ENCODE measurements around the gene CLCA2.

Gene CLCA2

GRCh38 chr1:86464819-86465218, 40.8 kb downstream of the CLCA2 start:
- H3K4me1 ChIP-seq (ENCODE audit: control insufficient read depth, insufficient read depth, low read length), result no peaks in the 10 kb centered on the region
- H3K36me3 ChIP-seq (ENCODE audit: control insufficient read depth in 2 of 2, insufficient read depth in 1 of 2, low read length in 2 of 2), result no peaks in the 10 kb centered on the region
- CTCF ChIA-PET, result interaction anchor here (1.4 kb wide), 1 partner anchor 9 kb away, joined by 4 read pairs; no protein-coding TSS in a partner anchor
- POLR2A ChIA-PET, result no interaction called here
- no peak overlapping the region for H3K27ac ChIP-seq (ENCODE audit: extremely low read depth, low read depth, low read length)
- TF ChIP-seq ZBTB1 (tag by site-specific recombination; IDR thresholded peaks at IDR 0.05), result no peak
- no peak for TF ChIP-seq ZNF513 (tag by site-specific recombination; IDR thresholded peaks at IDR 0.05)
- H3K4me3 ChIP-seq (ENCODE audit: low read depth, low read length), result no peak overlapping the region
- H3K9me3 ChIP-seq (ENCODE audit: control insufficient read depth, insufficient read depth, low read depth, low read length), result no peaks in the 10 kb centered on the region

GRCh38 chr1:86466109-86466844, 42.3 kb downstream of the CLCA2 start:
- TF ChIP-seq YY2 (tag by site-specific recombination; IDR thresholded peaks at IDR 0.05) (no peak), ZBTB11 (tag by site-specific recombination; conservative IDR thresholded peaks at IDR 0.05; ENCODE audit: low read depth) (no peak), ZNF513 (tag by site-specific recombination; IDR thresholded peaks at IDR 0.05) (no peak), ZBTB10 (tag by site-specific recombination; IDR thresholded peaks at IDR 0.05) (no peak)
- ChIA-PET CTCF (interaction anchor here (0.6 to 1.0 kb wide), 3 partner anchors 18 to 344 kb away, joined by 3 read pairs; no protein-coding TSS in a partner anchor), POLR2A (no interaction called here)
- no peaks in the 10 kb centered on the region for H3K4me1 ChIP-seq (ENCODE audit: control insufficient read depth, insufficient read depth, low read length)
- H3K36me3 ChIP-seq (ENCODE audit: control insufficient read depth in 2 of 2, insufficient read depth in 1 of 2, low read length in 2 of 2), result no peaks in the 10 kb centered on the region
- no peak overlapping the region for H3K27ac ChIP-seq (ENCODE audit: extremely low read depth, low read depth, low read length)
- H3K4me3 ChIP-seq (ENCODE audit: low read depth, low read length), result no peak overlapping the region
- no peaks in the 10 kb centered on the region for H3K9me3 ChIP-seq (ENCODE audit: control insufficient read depth, insufficient read depth, low read depth, low read length)

GRCh38 chr1:86466986-86467385, 43.0 kb downstream of the CLCA2 start:
- ChIA-PET POLR2A (no interaction called here), CTCF (interaction anchor here (0.6 to 1.0 kb wide), 2 partner anchors 19 to 41 kb away, joined by 3 read pairs; no protein-coding TSS in a partner anchor)

More at GRCh38 chr1:86466986-86467385, 43.0 kb downstream of the CLCA2 start:
- no peaks in the 10 kb centered on the region for H3K9me3 ChIP-seq (ENCODE audit: control insufficient read depth, insufficient read depth, low read depth, low read length)
- no peak overlapping the region for H3K4me3 ChIP-seq (ENCODE audit: low read depth, low read length)
- H3K4me1 ChIP-seq (ENCODE audit: control insufficient read depth, insufficient read depth, low read length), result no peaks in the 10 kb centered on the region
- no peaks in the 10 kb centered on the region for H3K36me3 ChIP-seq (ENCODE audit: control insufficient read depth in 2 of 2, insufficient read depth in 1 of 2, low read length in 2 of 2)
- H3K27ac ChIP-seq (ENCODE audit: extremely low read depth, low read depth, low read length), result no peak overlapping the region
- TF ChIP-seq ZNF664 (tag by site-specific recombination; IDR thresholded peaks at IDR 0.05) (no peak), PBX3 (CRISPR knock-in tag; IDR thresholded peaks at IDR 0.05) (no peak), ZNF518A (tag by site-specific recombination; conservative IDR thresholded peaks at IDR 0.05; ENCODE audit: low read depth) (no peak), ZNF704 (tag by site-specific recombination; IDR thresholded peaks at IDR 0.05) (no peak)
